GM10248 (cell line): ENCODE measurements around the gene IGF2BP1.
"Not testable (repeated sequence)": the region's sequence is repeated elsewhere in the genome, so short reads cannot be mapped to it uniquely, and the experiment has no call there.

Experiments used
- CTCF ChIA-PET: fragments of 300-600 bp; sonication (Branson Sonifier 250); formaldehyde crosslinking; extraction: SDS; loops from one replicate; lab custom pipeline; 2021; ENCODE audit warnings: antibody characterized with exemption; lab: Yijun Ruan, JAX
- POLR2A ChIA-PET: fragments of 350-650 bp; sonication (Branson Sonifier 250); formaldehyde crosslinking; extraction: SDS; loops from one replicate; lab custom pipeline; 2020; ENCODE audit warnings: antibody characterized with exemption; lab: Yijun Ruan, JAX
- DNase-seq: peaks from one replicate; pipeline ENCODE4 v3.0.0; 2012; ENCODE audit errors: extremely low spot score
- TF ChIP-seq, protein P1 (sequence below): IDR thresholded peaks from 2 replicates; pipeline ENCODE4 v1.5.1; 2012; ENCODE audit warnings: mild to moderate bottlenecking, low read depth; ENCODE audit errors: extremely low read depth, missing control alignments, control extremely low read depth

The IGF2BP1 gene

GRCh38 chr17:49036270-49036626, 39.1 kb downstream of the IGF2BP1 start:
- POLR2A ChIA-PET = interaction anchor here (0.6 kb wide), 1 partner anchor 203 kb away, joined by 10 read pairs; no protein-coding TSS in a partner anchor
- TF ChIP-seq, protein P1, sequence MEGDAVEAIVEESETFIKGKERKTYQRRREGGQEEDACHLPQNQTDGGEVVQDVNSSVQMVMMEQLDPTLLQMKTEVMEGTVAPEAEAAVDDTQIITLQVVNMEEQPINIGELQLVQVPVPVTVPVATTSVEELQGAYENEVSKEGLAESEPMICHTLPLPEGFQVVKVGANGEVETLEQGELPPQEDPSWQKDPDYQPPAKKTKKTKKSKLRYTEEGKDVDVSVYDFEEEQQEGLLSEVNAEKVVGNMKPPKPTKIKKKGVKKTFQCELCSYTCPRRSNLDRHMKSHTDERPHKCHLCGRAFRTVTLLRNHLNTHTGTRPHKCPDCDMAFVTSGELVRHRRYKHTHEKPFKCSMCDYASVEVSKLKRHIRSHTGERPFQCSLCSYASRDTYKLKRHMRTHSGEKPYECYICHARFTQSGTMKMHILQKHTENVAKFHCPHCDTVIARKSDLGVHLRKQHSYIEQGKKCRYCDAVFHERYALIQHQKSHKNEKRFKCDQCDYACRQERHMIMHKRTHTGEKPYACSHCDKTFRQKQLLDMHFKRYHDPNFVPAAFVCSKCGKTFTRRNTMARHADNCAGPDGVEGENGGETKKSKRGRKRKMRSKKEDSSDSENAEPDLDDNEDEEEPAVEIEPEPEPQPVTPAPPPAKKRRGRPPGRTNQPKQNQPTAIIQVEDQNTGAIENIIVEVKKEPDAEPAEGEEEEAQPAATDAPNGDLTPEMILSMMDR = no peak
- no peak for DNase-seq
- CTCF ChIA-PET = interaction anchor here (0.9 to 5.0 kb wide), 28 partner anchors 9 to 1086 kb away, joined by 3 to 56 read pairs (median 4); partner anchors contain the start of gene UBE2Z

GRCh38 chr17:49038138-49038537, 41.0 kb downstream of the IGF2BP1 start:
- POLR2A ChIA-PET = no interaction called here
- CTCF ChIA-PET = interaction anchor here (1.5 to 2.7 kb wide), 2 partner anchors 10 to 159 kb away, joined by 4 to 9 read pairs; no protein-coding TSS in a partner anchor
- TF ChIP-seq, protein P1 = no peak
- no peak for DNase-seq

DNA sequence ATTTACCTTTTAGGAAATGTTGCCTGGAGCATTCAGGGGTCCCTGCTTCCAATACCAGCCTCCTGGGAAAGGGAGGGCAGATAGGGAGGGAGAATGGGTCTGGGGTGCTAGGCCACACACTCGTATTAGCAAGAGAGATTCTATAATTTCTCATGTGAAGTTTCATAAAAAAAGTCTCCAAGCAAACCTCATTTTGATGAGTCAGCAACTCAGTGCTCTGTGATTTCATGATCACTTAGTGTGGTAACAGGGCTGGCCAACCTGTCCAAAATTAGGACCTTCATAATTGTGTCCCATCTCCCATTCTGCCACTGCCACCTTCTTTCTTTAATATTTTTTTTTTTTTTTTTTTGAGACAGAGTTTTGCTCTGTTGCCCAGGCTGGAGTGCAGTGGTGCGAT, 41.4 kb downstream of the IGF2BP1 start:
- TF ChIP-seq, protein P1 = no peak
- DNase-seq = no peak
- ChIA-PET POLR2A (no interaction called here), CTCF (interaction anchor here (1.5 to 2.7 kb wide), 2 partner anchors 9 to 160 kb away, joined by 4 to 9 read pairs; no protein-coding TSS in a partner anchor)

GRCh38 chr17:49039518-49039917, 42.3 kb downstream of the IGF2BP1 start:
- ChIA-PET POLR2A (interaction anchor here (0.6 kb wide), 1 partner anchor 10 kb away, joined by 3 read pairs; no protein-coding TSS in a partner anchor), CTCF (interaction anchor here (1.5 to 2.7 kb wide), 3 partner anchors 8 to 161 kb away, joined by 4 to 9 read pairs (median 5); no protein-coding TSS in a partner anchor)
- not testable (repeated sequence) for DNase-seq

DNA sequence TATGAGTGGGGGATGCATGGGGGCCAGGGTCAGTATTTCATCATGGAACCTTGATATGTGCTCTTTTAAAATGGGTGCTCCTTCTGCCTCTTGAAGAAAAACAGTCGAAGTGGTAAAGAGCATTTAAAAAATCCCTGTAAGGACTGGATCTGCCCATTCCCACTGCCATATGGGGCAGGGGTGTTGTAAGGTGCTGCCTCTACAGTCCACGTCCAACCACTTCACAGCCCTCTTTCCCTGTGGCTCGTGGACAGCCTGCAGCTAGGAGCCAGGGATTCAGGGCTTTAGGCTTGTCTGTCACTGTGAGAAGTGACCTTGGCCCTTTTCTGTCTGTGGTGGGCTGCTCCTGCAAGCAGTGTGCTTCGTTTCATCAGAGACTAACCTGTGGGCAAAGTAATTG, 44.3 kb downstream of the IGF2BP1 start:
- CTCF ChIA-PET = interaction anchor here (2.4 to 6.8 kb wide), 2 partner anchors 7 to 157 kb away, joined by 5 to 56 read pairs; no protein-coding TSS in a partner anchor
- POLR2A ChIA-PET = no interaction called here
- no peak for DNase-seq
- TF ChIP-seq, protein P1 = no peak

DNA sequence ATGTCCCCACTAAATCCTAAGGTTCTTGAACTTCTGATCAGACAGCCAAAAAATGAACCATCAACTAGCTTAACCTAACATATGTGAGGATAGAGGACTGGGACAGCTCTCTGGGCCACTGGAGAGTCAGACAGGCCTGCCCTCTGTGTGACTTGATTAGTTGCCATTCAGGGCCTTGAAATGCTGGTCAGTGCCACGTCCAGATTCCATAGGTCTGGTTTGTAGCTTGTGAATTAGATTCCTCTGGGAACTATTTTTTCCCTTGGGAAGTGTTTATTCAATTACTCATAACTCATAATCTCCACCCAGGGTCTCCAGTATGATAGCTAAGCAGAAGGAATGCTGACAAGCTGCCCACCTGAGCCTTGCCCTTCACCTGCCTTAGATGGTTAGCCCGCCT, 48.2 kb downstream of the IGF2BP1 start:
- ChIA-PET CTCF (interaction anchor here (1.1 to 6.8 kb wide), 5 partner anchors 9 to 166 kb away, joined by 3 to 56 read pairs (median 4); no protein-coding TSS in a partner anchor), POLR2A (no interaction called here)
- no peak for DNase-seq
- TF ChIP-seq, protein P1 = no peak

GRCh38 chr17:49046912-49047311, 49.7 kb downstream of the IGF2BP1 start:
- ChIA-PET CTCF (interaction anchor here (1.6 to 6.8 kb wide), 2 partner anchors 8 to 12 kb away, joined by 4 to 56 read pairs; no protein-coding TSS in a partner anchor), POLR2A (interaction anchor here (0.6 kb wide), 1 partner anchor 140 kb away, joined by 3 read pairs; no protein-coding TSS in a partner anchor)
- no peak for DNase-seq
- TF ChIP-seq, protein P1 = no peak
